A549 (cell line): ENCODE results near the gene RGMA.

Experiments
- CHD2 ChIP-seq: fragments of 150-350 bp; IDR thresholded peaks from 2 replicates; pipeline ENCODE4 v1.6.1; 2014; ENCODE audit warnings: low read length; ENCODE audit not compliant: partially characterized antibody
- CTCF ChIP-seq: fragments of >200 bp; sonication (Bioruptor Twin); formaldehyde crosslinking; IDR thresholded peaks from 3 replicates; pipeline ENCODE4 v1.5.1; 2016
- MAFK ChIP-seq: fragments of 450-650 bp; IDR thresholded peaks from 2 replicates; pipeline ENCODE4 v1.6.1; 2014; ENCODE audit not compliant: partially characterized antibody
- MAX ChIP-seq: IDR thresholded peaks from 2 replicates; pipeline ENCODE4 v1.6.1; 2012
- PBX3 ChIP-seq: IDR thresholded peaks from 2 replicates; pipeline ENCODE4 v1.6.1; 2012
- PHF8 ChIP-seq: fragments of 200-600 bp; sonication (generic); IDR thresholded peaks from 2 replicates; pipeline ENCODE4 v1.6.1; 2016; ENCODE audit warnings: low read depth, mild to moderate bottlenecking, antibody characterized with exemption, moderate library complexity, borderline replicate concordance
- POLR2A ChIP-seq: IDR thresholded peaks from 2 replicates; pipeline ENCODE4 v1.6.1; 2012; ENCODE audit warnings: mild to moderate bottlenecking, low read length
- REST ChIP-seq: fragments of 200-600 bp; sonication (generic); IDR thresholded peaks from 2 replicates; pipeline ENCODE4 v1.6.1; 2016; ENCODE audit warnings: antibody characterized with exemption, mild to moderate bottlenecking, moderate library complexity
- RNF2 ChIP-seq: fragments of 200-600 bp; sonication (generic); IDR thresholded peaks from 2 replicates; pipeline ENCODE4 v1.6.1; 2016; ENCODE audit warnings: low read depth, mild to moderate bottlenecking, antibody characterized with exemption, moderate library complexity, borderline replicate concordance
- TP53 ChIP-seq: fragments of 250-450 bp; sonication (Bioruptor Pico); IDR thresholded peaks from 2 replicates; pipeline ENCODE4 v1.5.0; 2021; ENCODE audit warnings: mild to moderate bottlenecking, moderate library complexity
- ZC3H11A ChIP-seq: fragments of 450-650 bp; IDR thresholded peaks from 2 replicates; pipeline ENCODE4 v1.6.1; 2014; ENCODE audit warnings: antibody characterized with exemption, mild to moderate bottlenecking

- no peak for TF ChIP-seq CTCF
- TF ChIP-seq REST: no peak
- TF ChIP-seq MAX: no peak
- TF ChIP-seq MAFK: no peak
- no peak for TF ChIP-seq RNF2
- no peak for TF ChIP-seq PBX3
- TF ChIP-seq POLR2A: no peak
- no peak for TF ChIP-seq PHF8
- TF ChIP-seq CHD2: no peak
- TF ChIP-seq TP53 (CRISPR knock-in tag): no peak
- TF ChIP-seq ZC3H11A: no peak
Measured at GRCh38 chr15:93135997-93136397, 47.0 kb upstream of the RGMA start.
